Sigmoid colon (tissue), 7 donors: Measurements from ENCODE around the gene DIS3L. TPM values are rescaled to one million over a fixed set of nuclear protein-coding genes. Genes with fewer than 3 reads are reported as not detected.
A peak's percentile ranks its signal among the peaks of the same experiment; 100 is the strongest.
"Not testable (repeated sequence)": the region's sequence is repeated elsewhere in the genome, so short reads cannot be mapped to it uniquely, and the experiment has no call there.

ENCODE experiments used
- DNase-seq: peaks from one replicate; pipeline ENCODE4 v3.0.0-alpha.2; 2019
- H3K27ac ChIP-seq, 4 donors: fragments of 200-600 bp; sonication (generic); one replicate each; pipeline ENCODE4 v1.5.1; 2016 to 2019; ENCODE audit warnings: mild to moderate bottlenecking in 1 of 4
- H3K27me3 ChIP-seq, 3 donors: fragments of 200-600 bp; sonication (generic); one replicate each; pipeline ENCODE4 v1.5.1; 2019; ENCODE audit warnings: mild to moderate bottlenecking in 1 of 3
- H3K36me3 ChIP-seq, 4 donors: fragments of 200-600 bp; sonication (generic); one replicate each; pipeline ENCODE4 v1.5.1; 2016 to 2019
- H3K4me1 ChIP-seq, 4 donors: fragments of 200-600 bp; sonication (generic); one replicate each; pipeline ENCODE4 v1.5.1; 2017 to 2019
- H3K4me3 ChIP-seq, 4 donors: fragments of 200-600 bp; sonication (generic); one replicate each; pipeline ENCODE4 v1.5.1; 2017 to 2019; ENCODE audit warnings: mild to moderate bottlenecking in 2 of 4, moderate library complexity in 1 of 4
- H3K9me3 ChIP-seq, 4 donors: fragments of 200-600 bp in 3 of 4; sonication (generic) in 3 of 4; one replicate each; pipeline versions ENCODE4 v1.5.1 to v1.6.1; 2013 to 2019
- CTCF ChIP-seq, 4 experiments: fragments of 450-650 bp in 3 of 4; fragments of 200-600 bp in 1 of 4; IDR thresholded peaks; one replicate each; pipeline ENCODE4 v1.5.1; 2016 to 2019; ENCODE audit warnings: antibody characterized with exemption in 4 of 4, mild to moderate bottlenecking in 3 of 4, moderate library complexity in 2 of 4
- EP300 ChIP-seq, 4 donors: sonication (generic); formaldehyde crosslinking; IDR thresholded peaks; one replicate each; pipeline ENCODE4 v1.6.1; 2017; ENCODE audit warnings: antibody characterized with exemption in 4 of 4
- POLR2A ChIP-seq, 2 donors: fragments of 450-650 bp; IDR thresholded peaks; one replicate each; pipeline ENCODE4 v1.6.1; 2016; ENCODE audit warnings: antibody characterized with exemption in 2 of 2, mild to moderate bottlenecking in 2 of 2, moderate library complexity in 2 of 2
- POLR2AphosphoS5 ChIP-seq, 4 donors: sonication (generic); formaldehyde crosslinking; IDR thresholded peaks; one replicate each; pipeline ENCODE4 v1.6.1; 2017; ENCODE audit warnings: antibody characterized with exemption in 4 of 4
- WGBS, 2 donors: extraction: QIAGEN DNeasy Blood & Tissue Kit; methylation state at CpG; one replicate each; pipeline ENCODE4 v1.1.7; 2013; 5-methylcytosine and 5-hydroxymethylcytosine counted together
- intact Hi-C: fragments of 100-400 bp; cut with DNase I; formaldehyde crosslinking; loops from one replicate; pipeline ENCODE4 v1.15.1; 2023
- polyA plus RNA-seq, 3 donors: library from polyadenylated mRNA; stranded (reverse); fragments of 200-250 nt; gene quantifications; one replicate each; pipeline ENCODE4 v1.2.3, GENCODE V29; 2013
- total RNA-seq, 4 donors: library from RNA; depleted of rRNA; stranded (reverse); fragments of >200 nt; gene quantifications; one replicate each; pipeline ENCODE4 v1.1.0, GENCODE V29; 2016
- donor health status: healthy with polysubstance abuse.
- donor health status: Bipolar disorder and iron deficiency.
- donor health status: healthy.

DIS3L gene
- total and polyA plus RNA-seq, 7 donors, result 5.3 to 52.3 (median 29.5) TPM

- no peak for TF ChIP-seq POLR2A (IDR thresholded peaks at IDR 0.05)
- TF ChIP-seq EP300 (IDR thresholded peaks at IDR 0.05), result no peak
- TF ChIP-seq CTCF (IDR thresholded peaks at IDR 0.05), result no peak
- no peak for TF ChIP-seq POLR2AphosphoS5 (IDR thresholded peaks at IDR 0.05)
- WGBS, 2 donors, result 5 to 6% methylated on average over 36 of the region's 36 CpGs
- Histone ChIP-seq H3K4me1 (peaks cover 0 to 31% (median 29%) of the 10 kb centered on the region in 4 donors), H3K4me3 (peak overlapping the region in 3 of 4 donors; percentile 42 to 59 (median 52)), H3K27me3 (peaks cover 24 to 94% (median 59%) of the 10 kb centered on the region in 3 donors), H3K36me3 (no peaks in the 10 kb centered on the region), H3K27ac (no peak overlapping the region), H3K9me3 (no peaks in the 10 kb centered on the region)
- DNase-seq, result no peak
- intact Hi-C loops, result loop anchor here (5.0 kb wide), 1 partner anchor 33 kb away; no protein-coding TSS in a partner anchor
Observed at GRCh38 chr15:66254089-66254950, 39.0 kb upstream of the DIS3L start.

- H3K9me3 ChIP-seq, result no peaks in the 10 kb centered on the region
- no peaks in the 10 kb centered on the region for H3K36me3 ChIP-seq
- H3K4me3 ChIP-seq, result no peak overlapping the region
- H3K4me1 ChIP-seq, result peaks cover 0 to 31% (median 29%) of the 10 kb centered on the region in 4 donors
- WGBS, 2 donors, result 33 to 56% methylated on average over 19 of the region's 19 CpGs
- H3K27ac ChIP-seq, result no peak overlapping the region
- DNase-seq, result no peak
- H3K27me3 ChIP-seq, result peaks cover 24 to 88% (median 59%) of the 10 kb centered on the region in 3 donors
- intact Hi-C loops, result loop anchor here (5.0 kb wide), 1 partner anchor 32 kb away; no protein-coding TSS in a partner anchor
- TF ChIP-seq POLR2AphosphoS5 (IDR thresholded peaks at IDR 0.05) (no peak), EP300 (IDR thresholded peaks at IDR 0.05) (no peak), POLR2A (IDR thresholded peaks at IDR 0.05) (no peak), CTCF (IDR thresholded peaks at IDR 0.05) (no peak)
Observed at GRCh38 chr15:66254951-66255676, 38.3 kb upstream of the DIS3L start.

- Histone ChIP-seq H3K36me3 (no peaks in the 10 kb centered on the region), H3K27me3 (peaks cover 24 to 72% (median 46%) of the 10 kb centered on the region in 3 donors), H3K4me3 (no peak overlapping the region), H3K27ac (no peak overlapping the region), H3K4me1 (peaks cover 0 to 30% (median 28%) of the 10 kb centered on the region in 4 donors), H3K9me3 (no peaks in the 10 kb centered on the region)
- DNase-seq, result no peak
- TF ChIP-seq EP300 (IDR thresholded peaks at IDR 0.05), result no peak
- no peak for TF ChIP-seq CTCF (IDR thresholded peaks at IDR 0.05)
- TF ChIP-seq POLR2A (IDR thresholded peaks at IDR 0.05), result no peak
- no peak for TF ChIP-seq POLR2AphosphoS5 (IDR thresholded peaks at IDR 0.05)
- 74 to 80% methylated on average over 3 of the region's 3 CpGs for WGBS, 2 donors
- intact Hi-C loops, result no loop called here
Observed at GRCh38 chr15:66256692-66257091, 36.7 kb upstream of the DIS3L start.

GRCh38 chr15:66261056-66261455, 32.3 kb upstream of the DIS3L start:
- H3K4me3 ChIP-seq, result no peak overlapping the region
- 89 to 92% methylated on average over 3 of the region's 3 CpGs for WGBS, 2 donors
- peaks cover 0 to 28% (median 6%) of the 10 kb centered on the region in 3 donors for H3K27me3 ChIP-seq
- intact Hi-C loops, result no loop called here
- H3K36me3 ChIP-seq, result no peaks in the 10 kb centered on the region
- H3K9me3 ChIP-seq, result no peaks in the 10 kb centered on the region
- TF ChIP-seq POLR2AphosphoS5 (IDR thresholded peaks at IDR 0.05), result no peak
- TF ChIP-seq POLR2A (IDR thresholded peaks at IDR 0.05), result no peak
- no peak for TF ChIP-seq CTCF (IDR thresholded peaks at IDR 0.05)
- TF ChIP-seq EP300 (IDR thresholded peaks at IDR 0.05), result no peak
- no peaks in the 10 kb centered on the region for H3K4me1 ChIP-seq
- DNase-seq, result no peak
- H3K27ac ChIP-seq, result no peak overlapping the region

GRCh38 chr15:66262837-66263236, 30.5 kb upstream of the DIS3L start:
- 97 to 100% methylated on average over 1 of the region's 1 CpG for WGBS, 2 donors
- H3K4me3 ChIP-seq, DNase-seq, H3K9me3 ChIP-seq, intact Hi-C loops, H3K27ac ChIP-seq, H3K36me3 ChIP-seq, H3K4me1 ChIP-seq: not testable (repeated sequence)
- peaks cover 0 to 12% (median 4%) of the 10 kb centered on the region in 3 donors for H3K27me3 ChIP-seq
